Measurements from ENCODE around the gene TMEM151B. TPM values are rescaled to one million over a fixed set of nuclear protein-coding genes. Genes with fewer than 3 reads are reported as not detected.

TMEM151B gene
- polyA plus RNA-seq, 1 donor from 2014 or later: 66.0 TPM

DNA sequence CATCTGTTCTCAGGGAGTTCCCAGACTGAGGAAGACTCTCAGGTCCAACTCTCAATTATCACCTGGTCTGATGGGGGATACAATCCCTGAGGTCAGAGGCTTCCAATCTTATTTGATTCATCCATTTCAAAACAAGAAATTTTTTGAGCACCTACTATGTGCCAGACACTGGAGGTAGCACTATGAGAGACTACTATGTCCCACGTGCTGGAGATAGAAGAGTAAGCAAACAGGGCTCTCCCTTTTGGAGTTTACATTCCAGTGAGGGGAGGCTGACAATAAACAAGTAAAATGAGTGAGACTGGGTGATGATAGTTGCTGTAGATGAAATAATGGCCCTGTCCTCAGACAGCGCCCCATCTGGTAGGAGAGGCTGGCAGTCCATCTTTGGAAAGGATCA lies 16.5 kb downstream of the TMEM151B start:
- TF ChIP-seq EP300 (conservative IDR thresholded peaks at IDR 0.05; ENCODE audit: poor library complexity, severe bottlenecking): no peak
- no peak for TF ChIP-seq EZH2 (IDR thresholded peaks at IDR 0.05; ENCODE audit: borderline replicate concordance, insufficient read depth, low read length, poor library complexity, severe bottlenecking)
- TF ChIP-seq, protein P1, sequence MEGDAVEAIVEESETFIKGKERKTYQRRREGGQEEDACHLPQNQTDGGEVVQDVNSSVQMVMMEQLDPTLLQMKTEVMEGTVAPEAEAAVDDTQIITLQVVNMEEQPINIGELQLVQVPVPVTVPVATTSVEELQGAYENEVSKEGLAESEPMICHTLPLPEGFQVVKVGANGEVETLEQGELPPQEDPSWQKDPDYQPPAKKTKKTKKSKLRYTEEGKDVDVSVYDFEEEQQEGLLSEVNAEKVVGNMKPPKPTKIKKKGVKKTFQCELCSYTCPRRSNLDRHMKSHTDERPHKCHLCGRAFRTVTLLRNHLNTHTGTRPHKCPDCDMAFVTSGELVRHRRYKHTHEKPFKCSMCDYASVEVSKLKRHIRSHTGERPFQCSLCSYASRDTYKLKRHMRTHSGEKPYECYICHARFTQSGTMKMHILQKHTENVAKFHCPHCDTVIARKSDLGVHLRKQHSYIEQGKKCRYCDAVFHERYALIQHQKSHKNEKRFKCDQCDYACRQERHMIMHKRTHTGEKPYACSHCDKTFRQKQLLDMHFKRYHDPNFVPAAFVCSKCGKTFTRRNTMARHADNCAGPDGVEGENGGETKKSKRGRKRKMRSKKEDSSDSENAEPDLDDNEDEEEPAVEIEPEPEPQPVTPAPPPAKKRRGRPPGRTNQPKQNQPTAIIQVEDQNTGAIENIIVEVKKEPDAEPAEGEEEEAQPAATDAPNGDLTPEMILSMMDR (IDR thresholded peaks at IDR 0.05; ENCODE audit: poor library complexity, severe bottlenecking): no peak
- TF ChIP-seq, protein P2, sequence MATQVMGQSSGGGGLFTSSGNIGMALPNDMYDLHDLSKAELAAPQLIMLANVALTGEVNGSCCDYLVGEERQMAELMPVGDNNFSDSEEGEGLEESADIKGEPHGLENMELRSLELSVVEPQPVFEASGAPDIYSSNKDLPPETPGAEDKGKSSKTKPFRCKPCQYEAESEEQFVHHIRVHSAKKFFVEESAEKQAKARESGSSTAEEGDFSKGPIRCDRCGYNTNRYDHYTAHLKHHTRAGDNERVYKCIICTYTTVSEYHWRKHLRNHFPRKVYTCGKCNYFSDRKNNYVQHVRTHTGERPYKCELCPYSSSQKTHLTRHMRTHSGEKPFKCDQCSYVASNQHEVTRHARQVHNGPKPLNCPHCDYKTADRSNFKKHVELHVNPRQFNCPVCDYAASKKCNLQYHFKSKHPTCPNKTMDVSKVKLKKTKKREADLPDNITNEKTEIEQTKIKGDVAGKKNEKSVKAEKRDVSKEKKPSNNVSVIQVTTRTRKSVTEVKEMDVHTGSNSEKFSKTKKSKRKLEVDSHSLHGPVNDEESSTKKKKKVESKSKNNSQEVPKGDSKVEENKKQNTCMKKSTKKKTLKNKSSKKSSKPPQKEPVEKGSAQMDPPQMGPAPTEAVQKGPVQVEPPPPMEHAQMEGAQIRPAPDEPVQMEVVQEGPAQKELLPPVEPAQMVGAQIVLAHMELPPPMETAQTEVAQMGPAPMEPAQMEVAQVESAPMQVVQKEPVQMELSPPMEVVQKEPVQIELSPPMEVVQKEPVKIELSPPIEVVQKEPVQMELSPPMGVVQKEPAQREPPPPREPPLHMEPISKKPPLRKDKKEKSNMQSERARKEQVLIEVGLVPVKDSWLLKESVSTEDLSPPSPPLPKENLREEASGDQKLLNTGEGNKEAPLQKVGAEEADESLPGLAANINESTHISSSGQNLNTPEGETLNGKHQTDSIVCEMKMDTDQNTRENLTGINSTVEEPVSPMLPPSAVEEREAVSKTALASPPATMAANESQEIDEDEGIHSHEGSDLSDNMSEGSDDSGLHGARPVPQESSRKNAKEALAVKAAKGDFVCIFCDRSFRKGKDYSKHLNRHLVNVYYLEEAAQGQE (IDR thresholded peaks at IDR 0.05; ENCODE audit: borderline replicate concordance): no peak
- no peak for TF ChIP-seq POLR2AphosphoS5 (IDR thresholded peaks at IDR 0.05)
- no peak for TF ChIP-seq MXI1 (conservative IDR thresholded peaks at IDR 0.05; ENCODE audit: poor library complexity, severe bottlenecking)
- no peak for TF ChIP-seq SMC3 (conservative IDR thresholded peaks at IDR 0.05; ENCODE audit: poor library complexity)
- no peak for TF ChIP-seq TAF1 (IDR thresholded peaks at IDR 0.05; ENCODE audit: low read depth)
- no peak for TF ChIP-seq RAD21 (conservative IDR thresholded peaks at IDR 0.05)
- H3K9me3 ChIP-seq (ENCODE audit: low read length): no peaks in the 10 kb centered on the region
- no peaks in the 10 kb centered on the region for H3K79me2 ChIP-seq (replicated peaks; ENCODE audit: insufficient read depth, low read length)
- no peak overlapping the region for H3K27ac ChIP-seq (ENCODE audit: low read length)
- H4K20me1 ChIP-seq (ENCODE audit: insufficient read depth): no peaks in the 10 kb centered on the region
- H3F3A ChIP-seq (ENCODE audit: insufficient read depth, low read length, poor library complexity, severe bottlenecking): no peaks in the 10 kb centered on the region
- no peaks in the 10 kb centered on the region for H3K36me3 ChIP-seq (ENCODE audit: insufficient read depth, low read length)
- no peak overlapping the region for H3K4me3 ChIP-seq (ENCODE audit: low read length)
- no peak overlapping the region for H2AFZ ChIP-seq (ENCODE audit: low read depth, low read length)
- H3K9ac ChIP-seq (ENCODE audit: low read length): no peak overlapping the region
- H3K9me2 ChIP-seq (ENCODE audit: insufficient read depth, low read length): no peaks in the 10 kb centered on the region
- no peaks in the 10 kb centered on the region for H3K27me3 ChIP-seq (ENCODE audit: insufficient read depth, low read depth, low read length)
- no peak overlapping the region for H3K4me2 ChIP-seq (ENCODE audit: low read length)

DNA sequence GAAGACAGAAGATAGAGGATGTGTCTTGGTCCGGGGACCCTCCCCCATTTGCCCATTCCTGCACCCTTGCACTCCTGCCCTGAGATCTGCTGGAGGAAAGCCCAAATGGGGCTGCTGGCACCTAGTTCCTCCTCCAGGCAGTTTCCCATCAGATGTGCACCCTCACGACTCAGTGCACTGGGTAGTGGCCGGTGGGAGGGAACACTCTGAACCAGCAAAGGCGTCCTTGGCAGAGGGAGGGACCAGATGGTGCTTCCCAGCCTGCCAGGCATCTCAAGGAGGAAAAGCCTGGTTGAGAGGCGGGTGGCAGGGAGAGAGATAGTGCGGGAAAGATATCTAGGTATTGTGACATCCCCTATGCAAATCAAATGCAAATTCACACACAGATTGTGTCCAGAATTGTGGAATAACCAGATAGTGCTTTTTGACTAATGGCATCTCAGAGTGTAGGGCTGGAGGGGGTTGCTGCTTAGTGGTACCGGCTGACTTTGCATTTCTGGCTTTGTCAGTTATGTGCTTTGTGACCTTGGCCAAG lies 19.5 kb downstream of the TMEM151B start:
- no peaks in the 10 kb centered on the region for H3K36me3 ChIP-seq (ENCODE audit: insufficient read depth, low read length)
- no peak overlapping the region for H3K9ac ChIP-seq (ENCODE audit: low read length)
- no peak overlapping the region for H2AFZ ChIP-seq (ENCODE audit: low read depth, low read length)
- H3F3A ChIP-seq (ENCODE audit: insufficient read depth, low read length, poor library complexity, severe bottlenecking): no peaks in the 10 kb centered on the region
- no peak overlapping the region for H3K27ac ChIP-seq (ENCODE audit: low read length)
- no peaks in the 10 kb centered on the region for H3K27me3 ChIP-seq (ENCODE audit: insufficient read depth, low read depth, low read length)
- TF ChIP-seq, protein P2 (IDR thresholded peaks at IDR 0.05; ENCODE audit: borderline replicate concordance): no peak
- TF ChIP-seq POLR2AphosphoS5 (IDR thresholded peaks at IDR 0.05) (no peak), TAF1 (IDR thresholded peaks at IDR 0.05; ENCODE audit: low read depth) (no peak), EP300 (conservative IDR thresholded peaks at IDR 0.05; ENCODE audit: poor library complexity, severe bottlenecking) (no peak), RAD21 (conservative IDR thresholded peaks at IDR 0.05) (no peak), MXI1 (conservative IDR thresholded peaks at IDR 0.05; ENCODE audit: poor library complexity, severe bottlenecking) (no peak), SMC3 (conservative IDR thresholded peaks at IDR 0.05; ENCODE audit: poor library complexity) (no peak), EZH2 (IDR thresholded peaks at IDR 0.05; ENCODE audit: borderline replicate concordance, insufficient read depth, low read length, poor library complexity, severe bottlenecking) (no peak)
- TF ChIP-seq, protein P1 (IDR thresholded peaks at IDR 0.05; ENCODE audit: poor library complexity, severe bottlenecking): no peak
- H3K9me2 ChIP-seq (ENCODE audit: insufficient read depth, low read length): no peaks in the 10 kb centered on the region
- H3K9me3 ChIP-seq (ENCODE audit: low read length): no peaks in the 10 kb centered on the region
- no peak overlapping the region for H3K4me2 ChIP-seq (ENCODE audit: low read length)
- H3K79me2 ChIP-seq (replicated peaks; ENCODE audit: insufficient read depth, low read length): no peaks in the 10 kb centered on the region
- H4K20me1 ChIP-seq (ENCODE audit: insufficient read depth): no peaks in the 10 kb centered on the region
- H3K4me3 ChIP-seq (ENCODE audit: low read length): no peak overlapping the region
